ENCODE results near the gene GFOD1.

GFOD1 gene

GRCh38 chr6:13528232-13528631 lies 40.8 kb upstream of the GFOD1 start:
- H3K4me3 ChIP-seq (ENCODE audit: control insufficient read depth, low read depth, low read length): no peak overlapping the region
- TF ChIP-seq, protein P1, sequence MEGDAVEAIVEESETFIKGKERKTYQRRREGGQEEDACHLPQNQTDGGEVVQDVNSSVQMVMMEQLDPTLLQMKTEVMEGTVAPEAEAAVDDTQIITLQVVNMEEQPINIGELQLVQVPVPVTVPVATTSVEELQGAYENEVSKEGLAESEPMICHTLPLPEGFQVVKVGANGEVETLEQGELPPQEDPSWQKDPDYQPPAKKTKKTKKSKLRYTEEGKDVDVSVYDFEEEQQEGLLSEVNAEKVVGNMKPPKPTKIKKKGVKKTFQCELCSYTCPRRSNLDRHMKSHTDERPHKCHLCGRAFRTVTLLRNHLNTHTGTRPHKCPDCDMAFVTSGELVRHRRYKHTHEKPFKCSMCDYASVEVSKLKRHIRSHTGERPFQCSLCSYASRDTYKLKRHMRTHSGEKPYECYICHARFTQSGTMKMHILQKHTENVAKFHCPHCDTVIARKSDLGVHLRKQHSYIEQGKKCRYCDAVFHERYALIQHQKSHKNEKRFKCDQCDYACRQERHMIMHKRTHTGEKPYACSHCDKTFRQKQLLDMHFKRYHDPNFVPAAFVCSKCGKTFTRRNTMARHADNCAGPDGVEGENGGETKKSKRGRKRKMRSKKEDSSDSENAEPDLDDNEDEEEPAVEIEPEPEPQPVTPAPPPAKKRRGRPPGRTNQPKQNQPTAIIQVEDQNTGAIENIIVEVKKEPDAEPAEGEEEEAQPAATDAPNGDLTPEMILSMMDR (conservative IDR thresholded peaks at IDR 0.05; ENCODE audit: control insufficient read depth, insufficient read depth, low read depth, low read length): no peak
- peak; percentile 8 for DNase-seq (ENCODE audit: low read depth)

- no peak overlapping the region for H3K4me3 ChIP-seq (ENCODE audit: control insufficient read depth, low read depth, low read length)
- TF ChIP-seq, protein P1 (conservative IDR thresholded peaks at IDR 0.05; ENCODE audit: control insufficient read depth, insufficient read depth, low read depth, low read length): no peak
- no peak for DNase-seq (ENCODE audit: low read depth)
These were observed 40.3 kb upstream of the GFOD1 start for GRCh38 chr6:13527671-13528056.

DNA sequence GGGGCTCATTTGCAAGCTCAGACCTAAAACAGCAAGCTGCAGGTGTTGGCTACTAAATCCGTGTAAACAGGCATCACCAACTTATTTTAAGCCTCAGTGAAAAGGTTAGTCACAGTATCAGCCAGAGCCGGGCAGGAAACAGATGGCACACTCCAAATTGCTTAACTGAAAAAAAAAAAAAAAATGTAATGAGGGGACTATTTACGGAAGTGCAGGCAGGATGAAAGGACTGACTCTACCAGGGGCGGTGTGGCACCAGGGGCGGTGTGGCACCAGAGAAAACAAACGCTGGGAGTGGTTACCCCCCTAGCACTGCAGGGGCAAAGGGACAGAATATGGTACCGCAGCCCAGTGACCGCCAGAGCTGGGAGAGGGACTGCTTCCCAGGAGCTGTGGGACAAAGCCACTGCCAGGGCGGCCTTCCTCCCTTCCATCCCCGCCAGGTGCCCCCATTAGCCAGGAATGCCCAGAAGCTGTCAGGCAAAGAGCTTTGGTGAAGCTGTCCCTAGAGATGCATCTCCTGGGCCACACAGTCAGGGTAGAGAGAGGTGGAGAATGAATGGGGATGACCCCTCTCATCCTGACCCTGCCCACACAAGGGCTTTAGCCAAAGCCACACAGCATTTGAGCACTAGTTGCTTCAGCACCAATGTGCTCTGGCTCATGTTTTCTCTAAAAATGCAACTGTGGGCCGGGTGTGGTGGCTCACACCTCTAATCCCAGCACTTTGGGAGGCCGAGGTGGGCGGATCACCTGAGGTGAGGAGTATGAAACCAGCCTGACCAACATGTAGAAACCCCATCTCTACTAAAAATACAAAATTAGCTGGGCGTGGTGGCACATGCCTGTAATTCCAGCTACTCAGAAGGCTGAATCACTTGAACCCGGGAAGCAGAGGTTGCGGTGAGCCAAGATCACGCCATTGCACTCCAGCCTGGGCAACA lies 39.6 kb upstream of the GFOD1 start:
- H3K4me3 ChIP-seq (ENCODE audit: control insufficient read depth, low read depth, low read length): no peak overlapping the region
- TF ChIP-seq, protein P1 (conservative IDR thresholded peaks at IDR 0.05; ENCODE audit: control insufficient read depth, insufficient read depth, low read depth, low read length): no peak
- DNase-seq (ENCODE audit: low read depth): no peak

- TF ChIP-seq, protein P1 (conservative IDR thresholded peaks at IDR 0.05; ENCODE audit: control insufficient read depth, insufficient read depth, low read depth, low read length): no peak
- no peak overlapping the region for H3K4me3 ChIP-seq (ENCODE audit: control insufficient read depth, low read depth, low read length)
- DNase-seq (ENCODE audit: low read depth): no peak
These were observed 38.9 kb upstream of the GFOD1 start for GRCh38 chr6:13526357-13526726.

DNA sequence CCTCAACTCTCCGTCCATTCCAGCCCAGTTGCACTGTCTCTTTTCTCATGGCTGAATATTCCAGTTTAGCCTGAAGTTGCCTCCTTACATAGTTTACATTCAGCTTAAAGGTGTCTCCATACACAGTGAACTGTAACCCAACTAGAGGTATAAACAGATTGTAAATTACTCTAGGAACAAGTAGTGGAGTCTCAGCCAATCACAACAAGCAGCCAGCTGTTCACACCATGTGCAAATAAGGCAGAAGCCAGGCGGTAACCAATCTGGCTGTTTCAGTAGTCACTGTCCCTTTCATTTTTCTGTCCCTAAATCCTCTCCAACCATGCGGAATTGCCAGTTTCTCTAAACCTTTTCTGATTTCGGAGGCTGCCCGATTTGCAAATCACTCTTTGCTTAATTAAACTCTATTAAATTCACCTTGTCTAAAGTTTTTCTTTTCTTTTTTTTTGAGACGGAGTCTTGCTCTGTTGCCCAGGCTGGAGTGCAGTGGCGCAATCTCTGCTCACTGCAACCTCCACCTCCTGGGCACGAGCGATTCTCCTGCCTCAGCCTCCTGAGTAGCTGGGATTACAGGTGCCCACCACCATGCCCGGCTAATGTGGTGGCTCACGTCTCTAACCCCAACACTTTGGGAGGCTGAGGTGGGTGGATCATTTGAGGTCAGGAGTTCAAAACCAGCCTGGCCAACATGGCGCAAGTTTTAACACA lies 37.6 kb upstream of the GFOD1 start:
- TF ChIP-seq, protein P1 (conservative IDR thresholded peaks at IDR 0.05; ENCODE audit: control insufficient read depth, insufficient read depth, low read depth, low read length): no peak

GRCh38 chr6:13523826-13524622 lies 36.6 kb upstream of the GFOD1 start:
- no peak overlapping the region for H3K4me3 ChIP-seq (ENCODE audit: control insufficient read depth, low read depth, low read length)
- DNase-seq (ENCODE audit: low read depth): no peak
- TF ChIP-seq, protein P1 (conservative IDR thresholded peaks at IDR 0.05; ENCODE audit: control insufficient read depth, insufficient read depth, low read depth, low read length): no peak

More for the DNA sequence above, 37.6 kb upstream of the GFOD1 start:
- DNase-seq (ENCODE audit: low read depth): no peak
- no peak overlapping the region for H3K4me3 ChIP-seq (ENCODE audit: control insufficient read depth, low read depth, low read length)

Measured in fibroblast of mammary gland (primary cell).